HG02852 (cell line): Measurements from ENCODE around the gene CSTA.

Experiments used
- ATAC-seq: cut with Tn5 transposase; IDR thresholded peaks from one replicate; pipeline ENCODE4 v1.9.1; 2021; ENCODE audit warnings: mild to moderate bottlenecking, moderate library complexity; ENCODE audit not compliant: unreplicated experiment

The CSTA gene, protein sequence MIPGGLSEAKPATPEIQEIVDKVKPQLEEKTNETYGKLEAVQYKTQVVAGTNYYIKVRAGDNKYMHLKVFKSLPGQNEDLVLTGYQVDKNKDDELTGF

DNA sequence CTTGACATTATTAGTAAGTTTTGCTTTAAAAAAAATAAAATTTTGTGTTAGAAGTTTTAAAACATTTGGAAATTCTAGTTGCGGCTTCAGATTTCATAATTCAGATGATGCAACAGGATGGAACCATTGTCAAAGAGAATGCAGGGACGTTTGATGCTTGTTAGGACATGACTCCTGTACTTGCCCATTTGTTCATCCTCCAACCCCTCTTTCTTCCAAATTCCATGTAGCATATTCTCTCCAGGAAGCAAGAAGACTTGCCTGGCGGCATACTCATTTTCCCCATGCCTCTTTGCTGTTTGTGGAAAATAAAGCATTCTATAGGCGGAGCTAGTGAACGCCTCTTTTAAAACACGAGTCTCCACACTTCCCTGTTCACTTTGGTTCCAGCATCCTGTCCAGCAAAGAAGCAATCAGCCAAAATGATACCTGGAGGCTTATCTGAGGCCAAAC, at the start of gene CSTA:
CSTA (plus strand) TSS at position 378 of the 453 bp plus-strand sequence; CDS start at position 423, 45 bp downstream.
- ATAC-seq = no peak

DNA sequence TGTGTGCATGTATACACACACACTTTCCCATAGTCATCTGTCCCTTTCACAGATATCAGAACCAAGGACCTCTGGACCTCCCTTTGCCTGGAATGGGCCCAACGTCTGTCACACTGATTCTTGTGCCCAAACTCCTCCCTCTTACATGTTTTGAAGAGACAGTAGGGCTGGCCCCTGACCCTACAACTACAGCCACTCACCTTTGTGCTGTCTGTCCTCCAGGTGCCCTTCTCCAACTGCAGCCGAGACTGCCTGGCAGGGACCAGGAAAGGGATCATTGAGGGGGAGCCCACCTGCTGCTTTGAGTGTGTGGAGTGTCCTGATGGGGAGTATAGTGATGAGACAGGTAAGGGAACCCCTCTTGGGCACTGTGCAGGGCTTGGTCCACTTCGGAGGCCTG, 43.2 kb upstream of the CSTA start:
- no peak for ATAC-seq

DNA sequence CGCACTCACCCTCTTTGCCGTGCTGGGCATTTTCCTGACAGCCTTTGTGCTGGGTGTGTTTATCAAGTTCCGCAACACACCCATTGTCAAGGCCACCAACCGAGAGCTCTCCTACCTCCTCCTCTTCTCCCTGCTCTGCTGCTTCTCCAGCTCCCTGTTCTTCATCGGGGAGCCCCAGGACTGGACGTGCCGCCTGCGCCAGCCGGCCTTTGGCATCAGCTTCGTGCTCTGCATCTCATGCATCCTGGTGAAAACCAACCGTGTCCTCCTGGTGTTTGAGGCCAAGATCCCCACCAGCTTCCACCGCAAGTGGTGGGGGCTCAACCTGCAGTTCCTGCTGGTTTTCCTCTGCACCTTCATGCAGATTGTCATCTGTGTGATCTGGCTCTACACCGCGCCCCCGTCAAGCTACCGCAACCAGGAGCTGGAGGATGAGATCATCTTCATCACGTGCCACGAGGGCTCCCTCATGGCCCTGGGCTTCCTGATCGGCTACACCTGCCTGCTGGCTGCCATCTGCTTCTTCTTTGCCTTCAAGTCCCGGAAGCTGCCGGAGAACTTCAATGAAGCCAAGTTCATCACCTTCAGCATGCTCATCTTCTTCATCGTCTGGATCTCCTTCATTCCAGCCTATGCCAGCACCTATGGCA, 41.1 kb upstream of the CSTA start:
- ATAC-seq = no peak

DNA sequence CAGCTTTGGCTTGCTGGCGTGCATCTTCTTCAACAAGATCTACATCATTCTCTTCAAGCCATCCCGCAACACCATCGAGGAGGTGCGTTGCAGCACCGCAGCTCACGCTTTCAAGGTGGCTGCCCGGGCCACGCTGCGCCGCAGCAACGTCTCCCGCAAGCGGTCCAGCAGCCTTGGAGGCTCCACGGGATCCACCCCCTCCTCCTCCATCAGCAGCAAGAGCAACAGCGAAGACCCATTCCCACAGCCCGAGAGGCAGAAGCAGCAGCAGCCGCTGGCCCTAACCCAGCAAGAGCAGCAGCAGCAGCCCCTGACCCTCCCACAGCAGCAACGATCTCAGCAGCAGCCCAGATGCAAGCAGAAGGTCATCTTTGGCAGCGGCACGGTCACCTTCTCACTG, 40.6 kb upstream of the CSTA start:
- no peak for ATAC-seq

DNA sequence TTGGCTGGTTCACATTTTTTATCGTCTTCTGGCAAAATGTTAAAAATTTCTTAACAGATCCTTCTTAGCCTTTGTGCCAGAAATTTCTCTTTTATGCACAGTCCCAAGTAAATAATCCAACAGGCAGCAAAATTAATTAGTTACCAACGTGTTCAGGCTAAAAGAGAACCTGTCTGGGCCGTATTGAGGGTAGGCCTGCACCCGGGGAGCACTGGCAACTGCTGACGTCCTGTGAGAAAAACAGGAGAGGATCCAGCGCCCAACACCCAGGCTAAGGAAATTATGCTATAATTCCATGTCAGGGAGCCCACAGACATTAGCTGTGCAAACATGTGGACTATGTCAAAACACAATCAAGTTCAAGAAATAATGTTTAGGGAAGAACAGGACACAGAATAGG, 30.7 kb upstream of the CSTA start:
- ATAC-seq = no peak

DNA sequence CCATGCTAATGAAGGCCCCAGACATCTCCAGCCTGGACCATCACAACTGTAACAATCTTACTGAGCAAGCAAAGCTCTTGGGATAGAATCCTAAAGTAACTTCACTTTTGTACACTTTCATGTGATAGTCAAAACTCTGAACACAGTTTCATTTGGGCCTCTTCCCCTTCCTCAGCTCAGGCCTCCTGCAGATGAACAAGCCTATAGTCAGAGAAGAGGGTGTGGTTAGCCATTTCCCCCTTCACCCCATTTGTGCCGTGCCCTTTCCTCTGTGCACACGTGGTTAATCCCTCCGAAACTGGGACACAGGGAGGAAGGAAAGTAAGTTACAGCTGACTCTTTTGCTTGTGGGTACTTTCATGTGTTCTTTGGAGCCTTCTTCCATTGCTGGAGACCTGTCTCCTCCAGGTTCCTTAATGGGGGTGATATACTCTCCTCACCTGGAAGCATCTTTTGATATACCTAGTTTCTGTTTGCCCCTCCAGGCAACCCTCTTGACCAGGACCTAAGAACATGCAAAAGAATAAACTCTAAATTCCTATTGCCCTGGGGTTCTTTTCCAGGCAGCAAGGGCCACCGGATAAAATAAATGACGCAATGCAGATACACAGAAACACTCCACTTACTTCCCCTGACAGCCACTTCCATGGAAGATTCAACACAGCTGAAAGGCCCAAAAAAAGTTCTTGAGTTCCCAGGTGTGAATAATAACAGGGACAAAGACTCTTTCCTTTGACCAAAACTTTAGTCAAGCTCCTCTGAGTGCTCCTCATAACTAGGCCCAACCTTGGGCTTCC, 29.6 kb upstream of the CSTA start:
- ATAC-seq = no peak

DNA sequence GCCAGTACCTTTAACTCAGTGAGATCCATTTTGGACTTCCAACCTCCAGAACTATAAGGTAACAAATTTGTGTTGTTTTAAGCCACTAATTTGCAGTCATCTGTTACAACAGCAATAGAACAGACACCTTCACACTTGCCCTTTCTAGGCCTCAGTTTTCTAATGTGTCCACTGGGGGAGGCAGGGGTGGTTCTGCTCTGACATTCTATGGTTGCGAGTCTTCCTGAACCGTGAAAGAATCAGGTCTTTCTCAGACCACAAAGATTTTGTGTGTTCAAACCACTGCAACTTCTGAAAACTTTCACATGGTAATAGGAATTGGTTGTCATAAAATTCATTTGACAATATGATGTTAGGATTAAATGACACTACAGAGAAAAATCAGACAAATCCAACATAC, 26.8 kb upstream of the CSTA start:
- ATAC-seq = peak; percentile 70

DNA sequence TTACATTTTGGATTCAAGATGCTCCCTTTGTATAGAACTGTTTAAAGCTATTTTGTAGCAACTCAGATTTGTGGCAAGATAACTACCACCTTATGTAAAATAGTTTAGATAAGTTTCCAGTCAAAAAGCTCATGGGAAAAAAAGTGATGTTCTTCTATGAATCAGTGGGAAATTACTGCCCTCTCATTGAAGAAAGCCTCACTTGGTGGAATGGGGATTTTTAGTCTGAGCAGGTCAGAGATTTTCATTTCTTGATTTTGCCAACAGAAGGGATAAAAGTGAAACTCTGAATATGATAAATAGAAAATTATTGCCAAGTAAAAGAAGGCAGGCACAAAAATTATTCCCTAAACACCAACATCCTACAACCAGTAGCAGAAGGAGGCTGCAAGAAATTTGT, 25.8 kb upstream of the CSTA start:
- ATAC-seq = no peak

DNA sequence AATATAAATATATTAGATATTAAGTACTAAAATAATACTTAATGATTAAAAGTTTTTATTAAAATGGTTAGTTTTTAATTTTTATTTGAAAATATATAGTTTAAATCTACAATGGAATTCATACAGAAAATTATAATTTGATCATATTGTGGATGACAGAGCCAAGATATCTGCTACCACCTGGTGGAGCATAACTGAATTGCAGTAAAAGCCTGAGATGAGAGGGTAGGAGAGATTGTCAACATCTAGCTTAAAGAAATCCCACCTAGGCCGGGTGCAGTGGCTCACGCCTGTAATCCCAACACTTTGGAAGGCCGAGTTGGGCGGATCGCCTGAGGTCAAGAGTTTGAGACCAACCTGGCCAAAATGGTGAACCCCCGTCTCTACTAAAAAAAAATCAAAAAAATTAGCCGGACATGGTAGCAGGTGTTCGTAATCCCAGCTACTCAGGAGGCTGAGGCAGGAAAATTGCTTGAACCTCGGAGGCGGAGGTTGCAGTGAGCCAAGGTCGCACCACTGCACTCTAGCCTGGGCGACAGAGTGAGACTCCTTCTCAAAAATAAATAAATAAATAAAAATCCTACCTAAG, 25.1 kb upstream of the CSTA start:
- no peak for ATAC-seq

DNA sequence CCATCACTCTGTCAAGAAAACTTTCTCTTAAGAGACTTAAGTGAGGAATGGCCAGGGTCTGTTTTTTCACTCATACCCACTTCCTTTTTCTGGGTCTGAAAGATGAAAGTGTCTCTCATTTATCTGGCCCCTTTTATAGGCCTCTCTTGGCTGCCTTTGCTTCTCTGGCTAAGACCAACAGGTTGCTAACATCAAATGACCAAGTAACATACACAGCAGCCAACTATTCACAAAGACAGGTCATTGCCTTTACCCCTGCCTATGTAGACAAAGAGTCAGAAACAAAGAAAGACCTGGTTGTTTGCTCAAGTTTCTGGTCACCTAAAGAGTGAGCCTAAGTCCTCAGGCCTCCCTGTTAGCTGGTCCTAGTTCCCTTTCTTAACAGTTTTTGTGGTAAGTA, 24.0 kb upstream of the CSTA start:
- peak; percentile 61 for ATAC-seq

DNA sequence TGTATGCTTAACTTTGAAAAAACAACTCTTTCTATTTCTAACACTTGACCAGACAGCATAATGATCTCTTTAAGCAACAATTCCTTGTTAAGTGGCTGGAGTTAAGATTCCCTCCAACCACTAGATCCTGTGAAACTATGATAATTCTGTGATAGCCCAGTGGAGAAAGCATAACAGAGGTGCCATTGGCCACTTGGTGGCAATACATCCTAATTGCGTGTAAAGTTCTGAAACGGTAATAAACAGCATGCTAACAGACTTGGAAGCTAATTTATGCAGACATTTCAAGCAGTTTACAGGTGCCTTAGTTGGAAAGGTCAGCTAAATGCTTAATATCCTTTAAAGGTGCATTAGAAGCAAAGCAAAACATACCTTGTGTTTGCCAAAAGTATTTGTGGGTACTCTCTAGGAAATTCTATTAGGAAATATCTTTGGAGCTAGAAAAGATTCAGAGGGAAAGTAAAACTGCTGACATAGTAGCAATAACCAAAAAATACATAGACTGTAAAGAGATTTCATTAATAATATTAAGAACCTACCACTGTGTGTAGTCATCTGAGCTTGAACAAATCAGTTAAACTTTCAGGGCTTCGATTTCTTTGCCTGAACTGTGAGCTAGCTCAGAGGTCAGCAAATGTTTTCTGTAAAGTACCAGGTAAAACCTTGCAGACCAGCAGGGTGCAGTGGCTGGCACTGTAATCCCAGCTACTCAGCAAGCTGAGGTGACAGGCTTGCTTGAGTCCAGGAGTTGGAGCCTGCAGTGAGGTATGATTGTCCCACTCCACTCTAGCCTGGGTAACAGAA, 19.0 kb upstream of the CSTA start:
- ATAC-seq = no peak

DNA sequence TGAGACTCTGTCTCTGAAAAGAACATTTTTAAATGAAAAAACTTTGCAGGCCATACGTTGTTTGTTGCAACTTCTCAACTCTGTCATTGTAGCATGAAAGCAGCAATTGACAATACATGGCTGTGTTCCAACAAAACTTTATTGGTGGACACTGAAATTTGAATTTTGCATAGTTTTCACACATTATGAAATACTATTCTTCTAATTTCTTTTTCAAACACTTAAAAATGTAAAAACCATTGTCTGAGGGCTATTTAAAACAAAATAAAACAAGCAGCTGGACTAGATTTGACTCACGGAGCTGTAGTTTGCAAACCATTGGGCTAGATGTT, 18.5 kb upstream of the CSTA start:
- no peak for ATAC-seq

DNA sequence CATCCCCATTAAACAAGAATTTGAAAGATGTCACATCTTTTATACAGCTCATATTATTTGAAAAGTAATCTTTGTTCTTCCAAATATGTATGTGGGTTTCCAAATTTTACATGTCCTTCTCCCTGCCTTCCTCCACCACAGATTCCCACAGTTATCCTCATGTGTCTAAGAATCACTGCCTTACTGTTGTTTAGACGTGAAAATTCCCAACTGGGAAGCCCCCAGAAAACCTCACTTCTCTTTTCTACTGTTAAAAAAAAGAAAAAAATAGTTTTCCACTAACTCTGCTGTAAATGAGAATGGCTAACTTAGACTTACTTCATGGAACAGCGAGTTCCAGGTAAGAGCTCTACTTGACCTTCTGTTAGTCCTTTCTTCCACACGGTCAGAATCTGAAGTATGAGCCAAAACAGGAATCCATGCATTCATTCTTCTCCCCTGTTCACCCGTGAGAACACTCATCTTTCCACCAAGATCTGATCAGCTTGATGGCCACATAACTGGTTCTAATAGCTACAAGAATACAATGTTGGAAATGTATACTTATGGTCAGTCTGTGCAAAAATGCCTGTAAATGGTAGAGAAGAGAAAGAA, 17.9 kb upstream of the CSTA start:
- no peak for ATAC-seq

DNA sequence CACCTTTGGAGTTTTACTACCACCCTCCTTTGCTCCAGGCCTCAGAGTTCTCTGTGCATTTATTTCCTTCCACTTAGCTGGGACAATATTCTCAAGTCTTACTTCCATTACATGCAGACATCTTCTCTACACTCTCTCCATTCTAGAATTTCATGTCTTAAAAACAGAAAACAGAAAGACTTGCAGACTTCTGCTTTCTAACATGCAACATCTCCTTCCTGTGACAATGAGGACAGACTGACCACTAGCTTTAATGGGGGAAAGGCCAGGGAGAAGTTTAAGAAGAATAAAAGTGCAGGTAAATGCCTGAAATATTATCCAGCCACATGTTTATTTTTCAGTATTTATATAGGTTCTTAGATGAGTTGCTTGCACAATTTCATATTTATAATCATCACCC, 17.1 kb upstream of the CSTA start:
- ATAC-seq = no peak

DNA sequence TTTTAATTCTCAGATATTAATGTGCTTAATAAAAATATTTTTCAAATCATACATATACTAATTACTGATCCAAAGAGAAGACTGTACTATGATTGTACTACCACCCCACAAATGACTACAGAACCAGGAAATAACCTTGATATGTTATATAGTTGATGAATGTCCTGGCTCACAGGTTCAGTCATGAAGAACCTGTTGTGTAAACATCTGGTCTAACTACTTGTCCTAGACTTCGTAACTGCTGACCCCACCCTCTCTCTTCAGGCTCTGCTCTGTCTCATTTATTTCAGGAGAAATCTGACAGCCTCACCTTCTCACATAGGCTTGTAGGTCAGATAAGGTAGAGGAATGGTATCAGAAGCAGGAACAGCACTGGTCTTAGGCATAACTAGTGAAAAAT, 14.7 kb upstream of the CSTA start:
- ATAC-seq = no peak

DNA sequence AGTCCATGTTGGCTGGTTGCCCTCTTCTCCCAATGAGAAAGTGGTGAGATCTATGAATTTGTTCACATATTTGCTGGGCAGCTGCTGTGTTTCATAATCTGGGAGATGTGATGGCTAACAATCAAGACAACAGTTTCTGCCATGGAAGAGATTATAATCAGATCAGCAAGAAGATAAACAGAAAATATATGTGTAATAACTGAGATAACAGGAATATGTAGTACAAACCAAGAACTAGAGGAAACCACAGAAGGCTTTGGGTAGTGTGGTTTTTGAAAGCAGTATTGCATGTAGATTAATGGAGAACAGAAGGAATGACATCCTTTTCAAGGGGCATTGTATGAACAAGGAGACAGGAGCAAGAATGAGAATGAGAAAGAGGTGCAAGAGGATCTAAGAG, 12.2 kb upstream of the CSTA start:
- no peak for ATAC-seq

DNA sequence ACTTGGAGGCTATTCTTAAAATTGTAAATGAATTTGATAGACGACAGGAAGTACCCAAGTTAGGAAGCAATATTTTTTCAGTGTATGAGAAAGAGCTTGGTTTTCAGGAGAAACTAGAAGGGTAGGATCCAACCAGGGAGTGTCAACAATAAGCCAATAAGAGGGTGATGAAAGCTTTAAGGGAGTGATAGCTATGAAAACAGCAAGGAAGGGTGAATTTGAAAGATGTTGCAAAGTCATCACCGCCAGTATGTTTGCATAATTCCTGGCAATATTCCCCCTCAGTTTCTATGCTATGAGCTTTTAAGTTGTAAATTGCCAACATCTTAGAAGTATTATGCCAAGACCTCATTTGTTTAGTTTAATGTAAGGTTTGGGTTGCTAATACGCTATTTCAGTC, 11.8 kb upstream of the CSTA start:
- ATAC-seq = no peak

DNA sequence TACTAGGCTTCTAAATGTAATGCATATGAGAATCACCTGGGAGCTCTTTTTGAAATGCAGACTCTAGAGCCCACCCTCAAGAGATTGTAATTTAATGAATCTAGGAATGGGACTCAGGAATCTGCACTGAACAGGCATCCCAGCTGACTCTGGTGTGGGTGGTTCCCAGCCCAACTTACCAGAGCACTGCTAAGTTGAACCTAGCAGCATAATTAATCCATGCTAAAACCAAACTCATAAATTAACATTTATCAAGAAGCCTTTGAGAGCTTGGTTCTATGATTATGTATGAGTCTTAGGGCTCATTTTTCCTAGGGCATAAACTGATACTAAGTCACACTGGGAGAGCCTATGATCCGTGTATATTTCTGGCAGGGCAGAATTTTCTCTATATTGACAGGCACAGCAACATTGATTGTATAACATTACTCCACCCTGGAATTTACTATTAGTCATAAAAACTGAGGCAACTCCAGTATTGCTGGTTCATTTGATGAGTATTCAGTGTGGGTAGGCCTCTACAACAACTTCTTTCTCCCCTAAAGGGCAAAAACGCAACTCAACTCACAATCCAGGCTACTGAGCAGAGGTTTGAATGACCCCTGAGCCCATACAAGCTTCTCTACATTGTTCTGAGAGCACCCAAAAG, 10.7 kb upstream of the CSTA start:
- ATAC-seq = no peak

DNA sequence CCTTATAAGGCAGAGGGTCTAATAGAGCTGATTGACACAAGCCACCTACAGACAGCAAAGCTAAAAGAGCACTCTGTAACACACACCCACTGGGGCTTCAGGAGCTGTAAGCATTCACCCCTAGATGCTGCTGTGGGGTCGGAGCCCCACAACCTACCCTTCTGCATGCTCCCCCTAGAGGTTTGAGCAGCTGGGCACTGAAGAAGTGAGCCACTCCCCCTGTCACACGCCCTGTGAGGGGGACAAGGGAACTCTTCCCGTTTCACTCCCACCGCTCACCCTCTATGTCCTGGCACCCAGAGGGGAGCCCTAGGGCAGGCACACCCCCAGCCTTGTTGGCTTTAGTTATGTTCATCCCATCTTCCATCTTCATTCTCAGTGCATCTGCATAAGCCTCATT, 9.4 kb upstream of the CSTA start:
- ATAC-seq = no peak

DNA sequence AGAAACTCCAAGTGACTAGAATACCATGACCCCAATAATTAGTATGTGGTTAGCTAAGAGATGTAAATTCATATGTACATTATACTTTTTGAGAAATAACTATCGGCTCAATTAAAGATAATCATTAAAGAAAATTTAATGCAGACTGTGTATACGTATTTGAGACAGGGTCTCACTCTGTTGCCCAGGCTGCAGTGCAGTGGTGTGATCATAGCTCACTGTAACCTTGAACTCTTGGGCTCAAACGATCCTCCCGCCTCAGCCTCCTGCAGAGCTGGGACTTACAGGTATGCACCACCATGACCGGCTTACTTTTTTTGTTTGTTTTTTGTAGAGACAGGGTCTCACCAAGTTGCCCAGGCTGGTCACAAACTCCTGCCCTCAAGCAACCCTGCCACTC, 8.7 kb upstream of the CSTA start:
- ATAC-seq = no peak
